GM10266 (cell line): ENCODE data around the gene ID4.

Experiments used
- DNase-seq: peaks from one replicate; pipeline ENCODE4 v3.0.0; 2012; ENCODE audit errors: extremely low spot score
- TF ChIP-seq, protein P1 (sequence below): IDR thresholded peaks from 2 replicates; pipeline ENCODE4 v1.5.1; 2012; ENCODE audit warnings: mild to moderate bottlenecking, low read depth; ENCODE audit not compliant: control insufficient read depth, insufficient read depth; ENCODE audit errors: missing control alignments

The ID4 gene

GRCh38 chr6:19812512-19813119, 24.6 kb upstream of the ID4 start:
- DNase-seq: no peak
- TF ChIP-seq, protein P1, sequence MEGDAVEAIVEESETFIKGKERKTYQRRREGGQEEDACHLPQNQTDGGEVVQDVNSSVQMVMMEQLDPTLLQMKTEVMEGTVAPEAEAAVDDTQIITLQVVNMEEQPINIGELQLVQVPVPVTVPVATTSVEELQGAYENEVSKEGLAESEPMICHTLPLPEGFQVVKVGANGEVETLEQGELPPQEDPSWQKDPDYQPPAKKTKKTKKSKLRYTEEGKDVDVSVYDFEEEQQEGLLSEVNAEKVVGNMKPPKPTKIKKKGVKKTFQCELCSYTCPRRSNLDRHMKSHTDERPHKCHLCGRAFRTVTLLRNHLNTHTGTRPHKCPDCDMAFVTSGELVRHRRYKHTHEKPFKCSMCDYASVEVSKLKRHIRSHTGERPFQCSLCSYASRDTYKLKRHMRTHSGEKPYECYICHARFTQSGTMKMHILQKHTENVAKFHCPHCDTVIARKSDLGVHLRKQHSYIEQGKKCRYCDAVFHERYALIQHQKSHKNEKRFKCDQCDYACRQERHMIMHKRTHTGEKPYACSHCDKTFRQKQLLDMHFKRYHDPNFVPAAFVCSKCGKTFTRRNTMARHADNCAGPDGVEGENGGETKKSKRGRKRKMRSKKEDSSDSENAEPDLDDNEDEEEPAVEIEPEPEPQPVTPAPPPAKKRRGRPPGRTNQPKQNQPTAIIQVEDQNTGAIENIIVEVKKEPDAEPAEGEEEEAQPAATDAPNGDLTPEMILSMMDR: no peak

- DNase-seq: no peak
- TF ChIP-seq, protein P1: no peak
Measured at GRCh38 chr6:19818805-19819204, 18.4 kb upstream of the ID4 start.

- DNase-seq: no peak
- TF ChIP-seq, protein P1: no peak
Measured at GRCh38 chr6:19824058-19824807, 12.9 kb upstream of the ID4 start.

DNA sequence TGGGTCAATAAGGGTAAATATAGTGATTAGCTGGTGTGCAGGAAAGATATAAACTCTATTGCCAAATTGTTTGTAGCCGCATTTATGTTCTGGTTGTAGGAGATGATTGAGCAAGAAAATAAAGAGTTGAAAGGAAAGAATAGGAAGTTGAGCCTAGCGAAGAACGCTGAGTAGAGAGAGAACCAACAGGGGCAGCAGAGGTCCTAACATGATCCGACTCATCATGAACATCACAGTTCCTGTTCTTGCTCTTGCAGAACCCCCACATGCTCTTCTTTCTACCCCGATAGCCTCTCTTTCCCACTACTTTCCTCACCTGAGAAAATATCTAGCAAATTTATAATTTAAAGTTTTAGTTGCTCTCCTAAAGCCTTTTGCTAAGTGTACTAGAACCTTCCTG, 9.9 kb upstream of the ID4 start:
- TF ChIP-seq, protein P1: no peak
- no peak for DNase-seq

- TF ChIP-seq, protein P1: no peak
Measured at GRCh38 chr6:19827903-19828302, 9.3 kb upstream of the ID4 start.

DNA sequence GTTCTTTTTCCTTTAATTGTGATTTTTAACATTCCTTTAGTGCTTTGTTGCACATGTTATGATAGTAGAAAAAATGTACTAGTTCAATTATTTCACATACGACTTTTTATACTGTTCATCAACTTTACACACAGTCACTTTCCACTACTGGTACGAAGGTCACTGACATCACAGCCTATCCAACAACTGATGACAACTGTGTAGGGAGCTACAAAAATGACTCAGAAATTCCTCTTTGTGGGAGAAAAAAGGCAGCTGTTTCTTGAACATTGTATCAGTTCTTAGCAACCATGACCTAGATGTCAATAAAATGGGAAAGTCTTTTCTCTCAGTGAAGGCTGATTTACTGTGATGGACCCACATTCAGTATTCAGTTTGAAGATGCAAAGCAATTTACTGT, 7.0 kb upstream of the ID4 start:
- DNase-seq: no peak
- TF ChIP-seq, protein P1: no peak

More at GRCh38 chr6:19827903-19828302, 9.3 kb upstream of the ID4 start:
- DNase-seq: no peak

GRCh38 chr6:19831358-19831757, 5.8 kb upstream of the ID4 start:
- TF ChIP-seq, protein P1: no peak
- DNase-seq: no peak
